GM12872 (cell line): ENCODE data around the gene C16orf89.

Source experiments
- TF ChIP-seq, protein P1 (sequence below): IDR thresholded peaks from 3 replicates; pipeline ENCODE4 v1.5.1; 2011; ENCODE audit warnings: low read depth, mild to moderate bottlenecking, low read length, moderate library complexity; ENCODE audit not compliant: insufficient read depth

The C16orf89 gene

GRCh38 chr16:5031601-5032000 is 34.2 kb downstream of the C16orf89 start:
- TF ChIP-seq, protein P1, sequence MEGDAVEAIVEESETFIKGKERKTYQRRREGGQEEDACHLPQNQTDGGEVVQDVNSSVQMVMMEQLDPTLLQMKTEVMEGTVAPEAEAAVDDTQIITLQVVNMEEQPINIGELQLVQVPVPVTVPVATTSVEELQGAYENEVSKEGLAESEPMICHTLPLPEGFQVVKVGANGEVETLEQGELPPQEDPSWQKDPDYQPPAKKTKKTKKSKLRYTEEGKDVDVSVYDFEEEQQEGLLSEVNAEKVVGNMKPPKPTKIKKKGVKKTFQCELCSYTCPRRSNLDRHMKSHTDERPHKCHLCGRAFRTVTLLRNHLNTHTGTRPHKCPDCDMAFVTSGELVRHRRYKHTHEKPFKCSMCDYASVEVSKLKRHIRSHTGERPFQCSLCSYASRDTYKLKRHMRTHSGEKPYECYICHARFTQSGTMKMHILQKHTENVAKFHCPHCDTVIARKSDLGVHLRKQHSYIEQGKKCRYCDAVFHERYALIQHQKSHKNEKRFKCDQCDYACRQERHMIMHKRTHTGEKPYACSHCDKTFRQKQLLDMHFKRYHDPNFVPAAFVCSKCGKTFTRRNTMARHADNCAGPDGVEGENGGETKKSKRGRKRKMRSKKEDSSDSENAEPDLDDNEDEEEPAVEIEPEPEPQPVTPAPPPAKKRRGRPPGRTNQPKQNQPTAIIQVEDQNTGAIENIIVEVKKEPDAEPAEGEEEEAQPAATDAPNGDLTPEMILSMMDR = no peak

- TF ChIP-seq, protein P1 = no peak
Measured at GRCh38 chr16:5030251-5030870, 35.4 kb downstream of the C16orf89 start.

GRCh38 chr16:5028950-5029475 is 36.7 kb downstream of the C16orf89 start:
- TF ChIP-seq, protein P1 = no peak

DNA sequence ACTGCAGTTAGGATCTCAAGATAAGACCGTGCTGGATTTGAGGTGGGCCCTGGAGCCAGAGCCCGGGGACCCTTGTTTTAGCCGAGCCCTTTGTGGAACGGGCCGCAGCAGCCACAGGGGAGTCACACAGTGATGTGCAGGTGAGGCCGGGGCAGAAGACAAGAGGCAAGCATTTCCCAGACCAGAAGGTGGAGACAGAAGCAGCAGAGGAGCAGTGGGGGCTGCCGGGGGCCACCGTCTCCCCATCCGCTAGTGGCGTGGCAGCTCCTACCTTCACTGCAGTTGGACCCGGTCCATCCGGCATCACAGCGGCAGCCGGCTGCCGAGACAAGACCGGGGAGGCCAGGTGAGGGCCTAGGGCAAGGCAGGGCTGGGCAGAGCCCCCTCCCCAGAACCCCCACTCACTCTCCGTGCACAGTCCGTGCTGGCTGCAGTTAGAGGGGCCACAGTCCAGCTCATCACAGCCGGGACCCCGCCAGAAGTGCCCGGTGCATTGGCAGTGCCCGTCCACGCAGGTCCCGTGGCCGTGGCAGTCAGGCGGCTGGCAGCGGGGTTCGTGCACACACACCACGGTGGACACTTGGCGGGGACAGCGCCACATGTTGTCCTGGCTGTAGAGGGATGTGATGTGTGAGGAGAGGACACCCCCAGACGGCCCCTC is 38.1 kb downstream of the C16orf89 start:
- TF ChIP-seq, protein P1 = no peak

DNA sequence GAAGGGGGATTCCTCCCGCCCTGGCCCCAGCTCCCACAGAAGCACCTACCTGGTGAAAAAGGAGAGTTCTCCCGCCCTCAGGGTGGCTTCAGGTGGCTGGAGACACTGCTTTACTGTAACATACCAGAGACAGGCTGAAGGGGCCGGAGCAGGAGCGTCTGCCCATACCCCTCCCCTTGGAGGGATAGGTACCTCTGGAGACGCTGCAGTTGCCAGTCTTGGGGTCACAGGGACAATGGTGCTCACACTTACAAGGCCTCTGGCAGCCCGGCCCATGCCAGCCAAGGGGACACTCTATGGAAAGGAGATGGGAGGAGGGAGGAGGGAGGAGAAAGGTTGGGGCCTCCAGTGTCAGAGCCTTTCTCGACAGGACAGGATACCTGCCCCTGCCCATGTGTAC is 38.7 kb downstream of the C16orf89 start:
- TF ChIP-seq, protein P1 = no peak

DNA sequence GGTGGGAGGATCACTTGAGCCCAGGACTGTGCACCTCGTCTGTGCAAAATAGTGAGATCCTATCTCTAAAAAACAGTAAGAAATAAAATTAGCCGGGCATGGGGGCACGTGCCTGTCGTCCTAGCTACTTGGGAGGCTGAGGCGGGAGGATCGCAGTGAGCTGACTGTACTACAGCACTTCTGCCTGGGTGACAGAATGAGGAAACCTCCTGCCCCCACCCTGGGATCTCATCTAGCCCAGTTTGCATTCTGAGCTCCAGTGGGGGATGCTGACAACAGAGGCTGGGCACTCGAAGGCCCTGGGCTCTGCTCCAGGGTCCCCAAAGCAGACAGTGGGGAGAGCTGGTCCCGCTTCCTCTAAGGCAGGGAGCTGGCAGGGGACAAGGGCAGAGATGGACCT is 39.1 kb downstream of the C16orf89 start:
- TF ChIP-seq, protein P1 = no peak

DNA sequence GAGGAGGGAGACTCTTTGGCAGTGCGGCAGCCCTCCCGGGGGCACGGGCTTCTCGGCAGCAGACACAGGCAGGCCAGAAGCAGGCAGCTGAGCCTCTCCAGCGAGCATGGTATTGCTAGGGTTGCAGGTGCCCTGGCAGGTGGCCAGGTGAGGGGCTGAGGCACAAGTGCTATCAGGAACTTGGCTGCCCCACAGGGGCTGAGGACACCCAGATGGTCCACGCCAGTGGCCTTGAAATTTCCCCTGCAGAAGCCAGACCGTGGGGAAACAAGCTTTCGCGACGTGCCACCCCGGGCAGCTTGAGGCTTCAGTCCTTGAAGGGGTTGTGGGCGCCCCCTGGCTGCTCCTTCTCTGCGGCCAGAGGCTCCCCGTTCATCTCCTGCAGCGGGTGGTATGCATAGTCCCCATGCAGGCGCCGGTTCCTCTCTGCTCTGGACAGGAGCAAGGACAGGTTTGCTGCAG is 40.6 kb downstream of the C16orf89 start:
- TF ChIP-seq, protein P1 = peak; percentile 41
